Activated naive CD4-positive, alpha-beta T cell treated with anti-CD3 and anti-CD28 coated beads, Interleukin-2, amount 50 U/mL, for 16 hours (primary cell): ENCODE measurements around the gene HPS3.
"Not testable (repeated sequence)": the region's sequence is repeated elsewhere in the genome, so short reads cannot be mapped to it uniquely, and the experiment has no call there.

Experiments used
- DNase-seq: peaks from one replicate; pipeline ENCODE4 v3.0.0-alpha.2; 2020

The HPS3 gene

GRCh38 chr3:149196805-149197592 lies 67.6 kb downstream of the HPS3 start:
- DNase-seq = not testable (repeated sequence)

- DNase-seq = no peak
These were observed 68.2 kb downstream of the HPS3 start for GRCh38 chr3:149197669-149198068.

GRCh38 chr3:149198611-149199010 lies 69.2 kb downstream of the HPS3 start:
- DNase-seq = no peak

GRCh38 chr3:149199474-149199873 lies 70.0 kb downstream of the HPS3 start:
- DNase-seq = no peak

GRCh38 chr3:149203758-149204157 lies 74.3 kb downstream of the HPS3 start:
- no peak for DNase-seq

GRCh38 chr3:149204390-149204991 lies 75.1 kb downstream of the HPS3 start:
- DNase-seq = no peak

GRCh38 chr3:149207475-149207874 lies 78.0 kb downstream of the HPS3 start:
- no peak for DNase-seq

GRCh38 chr3:149209431-149209830 lies 80.0 kb downstream of the HPS3 start:
- no peak for DNase-seq

GRCh38 chr3:149212386-149212785 lies 82.9 kb downstream of the HPS3 start:
- no peak for DNase-seq

GRCh38 chr3:149214702-149215101 lies 85.3 kb downstream of the HPS3 start:
- DNase-seq = no peak

GRCh38 chr3:149215515-149215914 lies 86.1 kb downstream of the HPS3 start:
- no peak for DNase-seq

- DNase-seq = no peak
These were observed 86.9 kb downstream of the HPS3 start for GRCh38 chr3:149216193-149216869.

- DNase-seq = no peak
These were observed 87.9 kb downstream of the HPS3 start for GRCh38 chr3:149217347-149217746.

- DNase-seq = not testable (repeated sequence)
These were observed 90.1 kb downstream of the HPS3 start for GRCh38 chr3:149219380-149220121.

GRCh38 chr3:149221783-149222517 lies 92.5 kb downstream of the HPS3 start, which contains the start of gene CP:
TSS of gene CP (minus strand) at chr3:149221829. CDS start at chr3:149221792, 37 bp downstream.
- no peak for DNase-seq
